Keratinocyte (primary cell): ENCODE results near the gene UGP2.

Source experiments
- EZH2 ChIP-seq: IDR thresholded peaks from one replicate; pipeline ENCODE4 v1.6.1; 2012; ENCODE audit warnings: inconsistent platforms, mild to moderate bottlenecking, low read length, moderate library complexity
- TF ChIP-seq, protein P1 (sequence below), 3 experiments: IDR thresholded peaks in 1 of 3; conservative IDR thresholded peaks in 1 of 3; optimal IDR thresholded peaks in 1 of 3; 2 replicates in 2 of 3; 3 replicates in 1 of 3; pipeline versions ENCODE3 to v1.5.1; 2011; ENCODE audit warnings: low read length in 3 of 3, mild to moderate bottlenecking in 3 of 3, moderate library complexity in 2 of 3, control low read depth in 1 of 3, inconsistent platforms in 1 of 3; ENCODE audit not compliant: insufficient read depth in 2 of 3; ENCODE audit errors: extremely low read depth in 1 of 3

DNA sequence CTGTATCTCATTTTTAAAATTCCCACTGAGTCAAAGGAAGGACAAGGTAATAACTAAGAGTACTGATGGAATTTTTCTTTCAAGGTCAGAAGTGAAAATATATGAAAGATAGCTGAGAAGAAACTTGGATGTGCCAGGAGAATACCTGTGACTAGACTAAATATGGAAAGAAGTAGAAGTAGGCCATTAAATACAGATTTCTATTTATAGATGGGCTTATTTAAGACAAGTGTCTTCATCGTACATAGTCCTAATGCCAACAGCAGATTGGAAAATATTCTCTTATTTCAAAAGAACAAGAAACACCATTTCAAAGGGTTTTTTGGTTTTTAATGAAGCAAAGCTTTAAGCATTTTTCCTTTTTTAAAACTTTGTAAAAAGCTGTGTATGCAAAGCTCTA is 22.0 kb downstream of the UGP2 start:
- TF ChIP-seq, protein P1, sequence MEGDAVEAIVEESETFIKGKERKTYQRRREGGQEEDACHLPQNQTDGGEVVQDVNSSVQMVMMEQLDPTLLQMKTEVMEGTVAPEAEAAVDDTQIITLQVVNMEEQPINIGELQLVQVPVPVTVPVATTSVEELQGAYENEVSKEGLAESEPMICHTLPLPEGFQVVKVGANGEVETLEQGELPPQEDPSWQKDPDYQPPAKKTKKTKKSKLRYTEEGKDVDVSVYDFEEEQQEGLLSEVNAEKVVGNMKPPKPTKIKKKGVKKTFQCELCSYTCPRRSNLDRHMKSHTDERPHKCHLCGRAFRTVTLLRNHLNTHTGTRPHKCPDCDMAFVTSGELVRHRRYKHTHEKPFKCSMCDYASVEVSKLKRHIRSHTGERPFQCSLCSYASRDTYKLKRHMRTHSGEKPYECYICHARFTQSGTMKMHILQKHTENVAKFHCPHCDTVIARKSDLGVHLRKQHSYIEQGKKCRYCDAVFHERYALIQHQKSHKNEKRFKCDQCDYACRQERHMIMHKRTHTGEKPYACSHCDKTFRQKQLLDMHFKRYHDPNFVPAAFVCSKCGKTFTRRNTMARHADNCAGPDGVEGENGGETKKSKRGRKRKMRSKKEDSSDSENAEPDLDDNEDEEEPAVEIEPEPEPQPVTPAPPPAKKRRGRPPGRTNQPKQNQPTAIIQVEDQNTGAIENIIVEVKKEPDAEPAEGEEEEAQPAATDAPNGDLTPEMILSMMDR (optimal IDR thresholded peaks at IDR 0.05 in 1 of 3, IDR thresholded peaks at IDR 0.05 in 1 of 3, conservative IDR thresholded peaks at IDR 0.05 in 1 of 3; ENCODE audit: extremely low read depth in 1 of 3, insufficient read depth in 2 of 3, low read length in 3 of 3): no peak
- no peak for TF ChIP-seq EZH2
